Thymus (tissue), 11 donors: ENCODE data around the gene ZNF217. TPM values are rescaled to one million over a fixed set of nuclear protein-coding genes. Genes with fewer than 3 reads are reported as not detected.
A peak's percentile ranks its signal among the peaks of the same experiment; 100 is the strongest.
"Not testable (repeated sequence)": the region's sequence is repeated elsewhere in the genome, so short reads cannot be mapped to it uniquely, and the experiment has no call there.

Experiments
- DNase-seq, 9 donors: peaks; one replicate each; pipeline ENCODE4 v3.0.0-alpha.2; 2013; ENCODE audit warnings: low spot score in 9 of 9, low read depth in 6 of 9, missing footprints in 1 of 9
- H3K27ac ChIP-seq, 2 donors: one replicate each; pipeline ENCODE4 v1.5.1; 2013; ENCODE audit warnings: control low read depth in 1 of 2, low read depth in 1 of 2, low read length in 1 of 2, mild to moderate bottlenecking in 1 of 2, moderate library complexity in 1 of 2
- H3K27me3 ChIP-seq, 2 donors: one replicate each; pipeline ENCODE4 v1.5.1; 2013; ENCODE audit warnings: low read length in 1 of 2; ENCODE audit not compliant: control insufficient read depth in 2 of 2, insufficient read depth in 1 of 2
- H3K36me3 ChIP-seq, 2 donors: one replicate each; pipeline ENCODE4 v1.5.1; 2013; ENCODE audit warnings: low read length in 1 of 2, mild to moderate bottlenecking in 1 of 2, moderate library complexity in 1 of 2; ENCODE audit not compliant: control insufficient read depth in 2 of 2, insufficient read depth in 2 of 2
- H3K4me1 ChIP-seq, 2 donors: one replicate each; pipeline ENCODE4 v1.5.1; 2013; ENCODE audit warnings: low read length in 2 of 2; ENCODE audit not compliant: control insufficient read depth in 2 of 2, insufficient read depth in 2 of 2
- H3K4me3 ChIP-seq, 2 donors: one replicate each; pipeline ENCODE4 v1.5.1; 2013; ENCODE audit warnings: low read length in 2 of 2, control low read depth in 1 of 2, mild to moderate bottlenecking in 1 of 2
- H3K9me3 ChIP-seq, 2 donors: one replicate each; pipeline ENCODE4 v1.5.1; 2013; ENCODE audit warnings: low read length in 1 of 2, mild to moderate bottlenecking in 1 of 2; ENCODE audit not compliant: control insufficient read depth in 2 of 2, insufficient read depth in 1 of 2
- WGBS: extraction: QIAGEN DNeasy Blood & Tissue Kit; methylation state at CpG from one replicate; pipeline ENCODE4 v1.1.7; 2013; 5-methylcytosine and 5-hydroxymethylcytosine counted together
- polyA plus RNA-seq: library from polyadenylated mRNA; stranded (reverse); fragments of 200-250 nt; gene quantifications from one replicate; pipeline ENCODE4 v1.2.3, GENCODE V29; 2013
- total RNA-seq: library from RNA; stranded (reverse); fragments of 120-200 nt; gene quantifications from one replicate; pipeline ENCODE4 v1.2.4, GENCODE V29; 2013
- donor health status: healthy.

ZNF217 gene
- total and polyA plus RNA-seq, 2 donors: 22.6 to 26.5 TPM

DNA sequence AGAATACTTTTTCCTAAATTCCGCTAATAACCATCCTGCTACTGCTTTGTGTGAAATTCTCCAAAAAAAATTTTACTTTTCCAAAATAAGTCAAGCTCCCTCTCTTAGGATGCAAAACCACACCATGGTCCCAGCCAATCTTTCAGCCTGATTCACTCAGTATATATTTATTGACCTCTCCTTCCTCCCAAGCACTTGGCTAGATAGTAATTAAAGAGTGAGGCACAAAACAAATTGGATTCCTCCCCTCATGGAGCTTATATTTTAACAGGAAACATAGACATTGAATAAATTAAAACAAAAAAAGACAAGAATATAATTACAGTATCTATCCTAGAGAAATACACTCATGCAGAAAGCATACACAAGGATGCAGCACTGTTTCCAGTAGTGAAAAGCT lies 9.0 kb upstream of the ZNF217 start:
- no peak for DNase-seq
- H3K36me3 ChIP-seq: peaks cover 0 to 5% of the 10 kb centered on the region in 2 donors
- H3K27me3 ChIP-seq: no peaks in the 10 kb centered on the region
- H3K4me3 ChIP-seq: no peak overlapping the region
- H3K9me3 ChIP-seq: no peaks in the 10 kb centered on the region
- 100% methylated on average over 1 of the region's 1 CpG for whole genome bisulfite sequencing
- H3K4me1 ChIP-seq: peaks cover 0 to 17% of the 10 kb centered on the region in 2 donors
- no peak overlapping the region for H3K27ac ChIP-seq

DNA sequence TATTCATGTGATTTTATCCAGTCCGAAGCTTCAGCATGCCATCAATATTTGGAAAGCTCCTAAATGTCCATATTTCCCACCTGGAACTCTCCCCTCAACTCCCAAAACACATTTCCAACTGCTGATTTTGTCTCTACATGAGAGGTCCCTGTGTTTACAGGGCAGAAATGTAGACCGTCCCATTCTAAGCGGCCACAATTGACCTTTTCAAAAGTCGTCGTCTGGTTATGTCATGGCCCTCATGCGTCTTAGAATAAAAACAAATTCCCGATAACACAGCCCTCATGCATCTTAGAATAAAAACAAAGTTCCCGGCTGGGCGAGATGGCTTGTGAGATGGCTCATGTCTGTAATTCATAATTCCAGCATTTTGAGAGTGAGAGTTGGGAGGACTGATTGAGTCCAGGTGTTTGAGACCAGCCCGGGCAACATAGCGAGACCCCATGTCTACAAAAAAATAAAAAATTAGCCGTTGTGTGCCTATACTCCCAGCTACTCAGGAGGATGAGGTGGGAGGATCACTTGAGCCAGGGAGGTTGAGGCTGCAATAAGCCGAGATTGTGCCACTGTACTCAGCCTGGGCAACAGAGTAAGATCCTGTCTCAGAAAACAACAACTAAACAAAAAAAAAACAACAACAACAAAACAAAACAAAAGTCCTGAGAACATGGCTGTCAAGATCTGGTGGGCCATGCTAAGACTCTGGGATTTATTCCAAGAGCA lies 6.4 kb upstream of the ZNF217 start:
- no peaks in the 10 kb centered on the region for H3K9me3 ChIP-seq
- H3K4me1 ChIP-seq: peaks cover 0 to 26% of the 10 kb centered on the region in 2 donors
- no peak overlapping the region for H3K4me3 ChIP-seq
- no peak for DNase-seq
- 98% methylated on average over 13 of the region's 13 CpGs for WGBS
- no peak overlapping the region for H3K27ac ChIP-seq
- peaks cover 0 to 2% of the 10 kb centered on the region in 2 donors for H3K36me3 ChIP-seq
- no peaks in the 10 kb centered on the region for H3K27me3 ChIP-seq

DNA sequence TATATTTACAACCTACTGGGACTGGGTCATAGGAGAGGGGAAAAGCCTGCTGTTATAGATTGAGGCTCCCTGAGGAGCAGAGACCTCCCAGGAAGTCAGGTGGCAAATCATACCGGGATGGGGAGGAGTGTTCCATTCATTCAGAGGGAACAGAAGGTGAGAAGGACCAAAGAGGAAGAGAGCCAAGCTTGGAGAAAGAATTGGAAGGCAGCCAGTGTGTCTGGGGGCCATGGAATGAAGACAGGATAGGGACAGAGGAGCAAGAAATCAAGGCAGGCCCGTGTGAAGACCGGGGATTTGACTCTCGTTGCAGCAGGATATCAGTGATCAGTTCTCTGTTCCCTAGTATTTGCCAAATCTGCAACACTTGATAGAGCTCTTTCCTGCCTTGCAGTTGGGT lies 5.7 kb upstream of the ZNF217 start:
- Histone ChIP-seq H3K27ac (no peak overlapping the region), H3K4me3 (no peak overlapping the region), H3K9me3 (no peaks in the 10 kb centered on the region), H3K27me3 (no peaks in the 10 kb centered on the region), H3K4me1 (peaks cover 0 to 26% of the 10 kb centered on the region in 2 donors), H3K36me3 (peaks cover 0 to 2% of the 10 kb centered on the region in 2 donors)
- WGBS: 84% methylated on average over 4 of the region's 4 CpGs
- no peak for DNase-seq

DNA sequence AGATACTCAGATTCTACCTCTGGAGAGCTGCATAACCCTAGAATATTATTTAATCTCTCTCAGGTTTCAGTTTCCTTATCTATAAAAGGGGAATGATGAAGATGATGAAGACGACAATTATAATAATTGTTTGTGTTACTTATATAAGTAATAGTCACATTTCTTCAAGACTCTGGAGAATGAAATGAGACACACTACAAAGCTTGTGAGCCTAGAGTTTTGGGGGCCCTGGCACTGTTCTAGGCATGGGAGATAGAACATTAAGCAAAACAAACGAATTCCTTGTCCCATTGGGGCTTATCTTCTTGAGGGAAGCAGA lies 5.4 kb upstream of the ZNF217 start:
- peaks cover 0 to 2% of the 10 kb centered on the region in 2 donors for H3K36me3 ChIP-seq
- WGBS: 97% methylated on average over 2 of the region's 2 CpGs
- no peak overlapping the region for H3K27ac ChIP-seq
- H3K4me3 ChIP-seq: no peak overlapping the region
- no peaks in the 10 kb centered on the region for H3K27me3 ChIP-seq
- H3K9me3 ChIP-seq: no peaks in the 10 kb centered on the region
- H3K4me1 ChIP-seq: peaks cover 0 to 26% of the 10 kb centered on the region in 2 donors
- no peak for DNase-seq

DNA sequence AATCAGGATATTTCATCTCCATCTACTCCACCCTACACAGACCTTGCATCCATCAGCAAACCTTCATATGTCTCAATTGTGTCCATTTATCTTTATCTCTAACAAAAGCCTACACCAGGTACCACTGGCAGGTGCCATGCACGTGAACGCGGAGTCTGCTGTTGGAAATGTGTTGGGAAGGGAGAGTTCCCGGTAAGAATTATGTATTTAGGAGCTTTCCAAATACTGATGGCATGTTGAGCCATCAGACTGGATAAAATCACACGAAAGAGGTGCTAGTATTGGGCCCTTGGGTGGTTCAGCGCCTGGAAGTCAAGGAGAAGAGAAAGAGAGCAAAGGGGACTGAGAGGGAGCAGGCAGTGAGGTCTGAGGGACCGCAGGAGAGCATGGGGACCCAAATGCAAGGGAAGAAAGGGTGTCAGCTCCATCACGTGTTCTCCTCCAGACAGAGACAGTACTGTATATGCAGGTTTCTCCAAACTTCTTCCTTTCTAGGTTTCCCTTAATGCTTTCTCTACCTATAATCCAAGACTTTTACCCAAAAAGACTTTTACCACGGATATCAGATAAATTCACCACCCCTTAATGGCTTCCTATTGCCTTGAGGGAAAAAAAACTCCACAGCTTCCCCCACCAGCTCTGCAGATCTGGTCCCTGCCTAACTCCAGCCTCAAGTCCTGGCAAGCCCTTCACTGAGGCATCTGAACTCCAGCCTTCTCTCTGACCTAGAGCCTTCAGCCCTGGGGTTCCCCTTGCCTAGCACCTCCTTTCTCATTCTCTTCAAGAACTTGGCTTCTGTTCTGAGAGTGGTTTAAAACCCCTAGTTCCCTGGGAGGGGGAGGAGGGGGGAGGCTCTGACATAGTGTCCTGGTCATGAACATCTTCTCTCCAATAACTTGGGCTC lies 4.8 kb upstream of the ZNF217 start:
- Histone ChIP-seq H3K9me3 (no peaks in the 10 kb centered on the region), H3K4me3 (no peak overlapping the region), H3K27ac (peak overlapping the region; percentile 19 to 59), H3K36me3 (peaks cover 0 to 2% of the 10 kb centered on the region in 2 donors), H3K4me1 (peaks cover 0 to 26% of the 10 kb centered on the region in 2 donors), H3K27me3 (no peaks in the 10 kb centered on the region)
- WGBS: 91% methylated on average over 9 of the region's 9 CpGs
- DNase-seq: no peak

DNA sequence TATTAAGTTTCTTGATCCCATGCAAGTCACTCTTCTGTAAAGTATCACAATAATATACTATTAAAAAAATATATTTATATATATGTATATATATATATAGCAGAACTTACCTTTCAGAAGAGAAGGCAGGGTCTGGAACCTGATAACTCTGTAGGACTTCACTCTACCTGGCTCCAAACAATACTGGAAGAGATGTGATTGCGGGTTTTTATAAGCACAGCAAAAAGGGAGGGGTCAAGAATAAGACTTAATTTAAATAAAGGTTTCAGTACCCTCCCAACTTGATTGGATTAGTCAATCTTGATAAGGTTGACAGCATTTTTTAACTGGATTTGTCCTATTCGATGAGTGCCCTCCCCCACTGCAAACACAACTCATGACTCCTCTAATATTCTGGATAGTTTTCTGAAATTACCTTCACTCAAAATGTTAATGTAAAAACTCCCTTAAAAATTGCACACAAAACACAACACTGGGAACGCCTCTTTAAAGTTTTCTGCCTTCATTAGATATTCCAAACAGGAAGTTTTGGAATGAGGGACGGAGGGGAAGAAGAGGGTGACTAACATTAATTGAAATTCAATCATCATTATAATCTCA lies 4.0 kb upstream of the ZNF217 start:
- H3K27me3 ChIP-seq: no peaks in the 10 kb centered on the region
- H3K9me3 ChIP-seq: no peaks in the 10 kb centered on the region
- no peak overlapping the region for H3K4me3 ChIP-seq
- H3K36me3 ChIP-seq: peaks cover 0 to 2% of the 10 kb centered on the region in 2 donors
- H3K27ac ChIP-seq: peak overlapping the region in 1 of 2 donors; percentile 80
- H3K4me1 ChIP-seq: peaks cover 0 to 26% of the 10 kb centered on the region in 2 donors
- DNase-seq: no peak
- 94% methylated on average over 4 of the region's 4 CpGs for WGBS

DNA sequence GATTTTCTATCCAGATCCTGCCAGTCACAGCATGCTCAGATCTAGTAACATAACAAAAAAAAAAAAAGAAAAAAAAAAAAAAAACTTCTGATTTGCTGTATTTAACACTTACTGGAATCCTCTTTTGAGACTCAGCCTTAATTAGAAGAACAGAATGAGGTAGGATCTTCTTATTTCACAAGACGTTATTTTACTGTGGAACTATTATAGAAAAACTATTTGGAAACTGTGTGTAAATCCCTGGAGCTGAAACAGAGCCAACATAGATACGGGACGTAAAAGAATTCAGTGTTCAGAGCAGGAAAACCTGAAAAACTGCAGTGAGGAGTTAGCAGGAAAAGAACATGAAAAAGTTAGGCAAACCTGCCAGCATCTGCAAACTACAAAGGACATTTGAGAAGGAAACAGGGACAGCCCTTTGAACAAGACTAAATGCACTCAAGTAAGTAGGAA lies 3.4 kb upstream of the ZNF217 start:
- peaks cover 0 to 27% of the 10 kb centered on the region in 2 donors for H3K4me1 ChIP-seq
- H3K36me3 ChIP-seq: peaks cover 0 to 2% of the 10 kb centered on the region in 2 donors
- H3K27me3 ChIP-seq: no peaks in the 10 kb centered on the region
- WGBS: 90% methylated on average over 3 of the region's 3 CpGs
- no peak overlapping the region for H3K4me3 ChIP-seq
- peak in 1 of 9 donors; percentile 21 for DNase-seq
- peak overlapping the region; percentile 46 to 80 for H3K27ac ChIP-seq
- no peaks in the 10 kb centered on the region for H3K9me3 ChIP-seq

DNA sequence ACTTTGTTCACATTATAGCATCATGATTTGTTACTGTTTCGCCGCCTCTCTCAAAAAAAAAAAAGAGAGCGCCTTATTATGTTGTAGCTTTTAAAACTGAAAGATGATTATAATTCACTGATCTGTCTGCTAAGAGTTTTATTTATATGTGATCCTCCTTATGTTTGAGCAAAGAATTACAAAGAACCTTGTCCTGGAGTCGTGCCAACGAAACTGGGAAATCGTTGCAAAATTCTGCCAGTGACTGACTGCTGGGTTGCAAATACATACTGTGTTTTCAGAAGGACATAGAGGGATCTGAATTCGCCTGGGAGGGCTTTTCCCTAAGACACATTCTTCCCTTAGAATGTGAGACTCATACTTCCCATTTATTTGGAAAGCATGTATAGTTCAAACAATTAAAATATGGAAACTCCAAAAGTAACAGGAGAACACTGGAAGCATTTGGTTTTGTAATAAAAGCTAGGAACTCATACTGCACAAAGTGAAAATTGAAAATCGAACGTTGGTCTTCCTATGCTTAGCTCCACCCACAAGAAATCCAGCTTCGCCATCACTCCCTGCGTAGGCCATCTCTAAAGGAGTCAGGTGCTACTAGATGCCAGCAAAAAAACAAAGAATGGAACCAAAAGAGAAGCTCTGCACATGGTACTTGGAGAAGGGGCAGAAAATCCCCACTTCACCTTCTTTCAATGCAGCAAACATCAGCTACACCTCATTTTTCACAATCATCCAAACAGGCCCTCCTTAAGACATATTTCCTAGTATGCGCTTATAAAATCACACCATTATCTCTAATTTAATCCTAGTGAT lies 2.8 kb upstream of the ZNF217 start:
- peak in 1 of 9 donors; percentile 39 for DNase-seq
- peak overlapping the region in 1 of 2 donors; percentile 14 for H3K4me3 ChIP-seq
- peak overlapping the region; percentile 80 to 81 for H3K27ac ChIP-seq
- H3K4me1 ChIP-seq: peaks cover 0 to 28% of the 10 kb centered on the region in 2 donors
- H3K9me3 ChIP-seq, H3K27me3 ChIP-seq, H3K36me3 ChIP-seq: not testable (repeated sequence)
- 28% methylated on average over 12 of the region's 12 CpGs for WGBS
